GM21619 (cell line): ENCODE data around the gene CPXM1.

Experiments used
- ATAC-seq: cut with Tn5 transposase; IDR thresholded peaks from one replicate; pipeline ENCODE4 v1.9.1; 2021; ENCODE audit not compliant: unreplicated experiment

CPXM1 gene

DNA sequence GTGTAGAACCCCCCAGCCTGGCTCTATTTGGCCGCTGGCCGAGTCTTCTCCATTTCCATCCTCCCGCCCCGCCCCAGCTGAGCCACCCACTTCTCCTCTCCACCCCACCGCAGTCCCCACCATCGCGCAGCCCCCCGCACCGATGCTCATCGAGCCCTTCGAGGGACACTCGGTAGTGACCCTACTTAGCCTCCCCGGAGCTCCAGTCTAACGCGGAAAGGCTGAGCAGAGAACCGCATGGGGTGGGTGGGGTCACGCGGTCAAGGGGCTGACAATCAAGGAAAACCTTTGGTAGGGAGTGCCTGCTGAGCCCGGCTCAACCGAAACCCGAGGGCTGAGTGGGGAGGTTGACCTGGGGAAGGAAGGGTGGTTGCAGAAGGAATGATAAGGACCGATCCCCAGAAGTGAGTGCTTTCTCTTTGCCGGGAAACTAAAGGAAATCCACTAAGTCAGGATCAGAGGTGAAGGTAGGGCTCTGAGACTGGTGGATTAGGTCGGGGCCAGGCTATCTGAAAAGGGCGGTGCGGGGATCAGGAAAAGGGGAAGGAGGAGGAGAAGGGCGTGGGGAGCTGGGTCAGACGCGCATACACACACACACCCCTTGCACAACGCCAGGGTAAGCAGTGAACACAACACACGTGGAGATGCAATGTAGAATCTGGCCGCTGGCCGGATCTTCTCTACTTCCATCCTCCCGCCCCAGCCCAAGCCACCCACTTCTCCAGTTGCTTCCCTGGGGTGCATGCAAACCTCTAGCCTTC, 49.8 kb downstream of the CPXM1 start:
- no peak for ATAC-seq

DNA sequence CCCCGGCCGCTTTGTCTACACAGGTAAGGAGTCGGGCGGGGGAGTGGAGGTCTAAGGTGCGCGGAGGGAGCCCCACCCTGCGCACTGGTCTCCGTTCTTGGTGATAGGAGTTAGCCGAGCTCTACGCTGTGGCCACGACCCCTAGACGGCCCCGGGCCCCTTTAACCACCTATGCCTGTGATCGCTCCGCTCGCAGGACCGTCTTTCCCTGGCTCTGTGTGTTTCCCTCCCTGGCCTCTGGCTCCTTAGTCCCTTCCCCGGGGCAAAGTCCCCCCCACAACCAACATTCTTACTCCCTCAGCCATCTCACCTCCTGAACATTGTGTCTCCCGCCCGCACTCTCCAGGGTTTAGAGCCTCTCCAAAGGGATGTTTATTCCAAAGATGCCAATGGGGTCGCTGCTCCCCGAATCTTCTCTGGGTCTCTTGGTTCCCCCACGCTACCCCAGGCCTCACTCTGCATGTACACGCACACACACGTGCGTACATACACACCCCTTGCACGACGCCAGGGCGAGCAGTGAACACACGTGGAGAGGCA, 50.4 kb downstream of the CPXM1 start:
- ATAC-seq: no peak

- no peak for ATAC-seq
Measured at GRCh38 chr20:2749343-2749950, 51.0 kb downstream of the CPXM1 start.

DNA sequence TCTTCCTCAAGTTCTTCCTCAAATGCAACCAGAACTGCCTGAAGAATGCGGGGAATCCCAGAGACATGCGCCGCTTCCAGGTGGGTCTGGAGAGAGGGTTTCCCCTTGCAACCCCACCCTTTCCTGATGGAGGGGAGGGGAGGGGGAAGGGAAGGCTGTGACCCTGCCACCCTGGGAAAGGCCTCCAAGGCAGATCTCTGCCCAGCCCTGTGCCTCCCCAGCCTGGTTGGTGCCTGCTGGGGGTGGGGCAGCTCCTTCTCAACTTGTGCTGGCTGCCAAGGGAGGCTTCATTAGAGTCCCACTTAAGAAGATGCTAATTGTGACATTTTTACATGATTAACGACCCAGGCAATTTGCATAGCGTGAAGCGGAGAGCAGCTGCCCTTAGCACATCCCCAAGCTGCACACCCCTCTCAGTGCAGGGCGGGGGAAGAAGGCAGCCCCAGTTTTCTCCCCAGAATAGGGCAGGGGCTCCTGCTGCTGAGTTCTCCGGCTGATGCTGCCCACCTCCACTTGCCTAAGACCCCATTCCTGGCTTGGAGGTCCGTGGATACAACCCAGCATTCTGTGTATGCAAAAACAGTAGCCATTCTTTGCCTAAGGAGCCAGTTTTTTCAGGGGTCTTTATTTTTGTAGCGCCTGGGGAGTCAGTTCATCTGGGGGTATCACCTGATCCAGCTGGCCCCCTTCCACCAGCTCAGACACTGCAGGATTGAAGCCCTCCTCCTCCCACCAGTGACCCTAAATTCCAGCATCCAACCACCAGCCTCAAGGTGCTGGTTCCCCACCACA, 51.7 kb downstream of the CPXM1 start:
- no peak for ATAC-seq

DNA sequence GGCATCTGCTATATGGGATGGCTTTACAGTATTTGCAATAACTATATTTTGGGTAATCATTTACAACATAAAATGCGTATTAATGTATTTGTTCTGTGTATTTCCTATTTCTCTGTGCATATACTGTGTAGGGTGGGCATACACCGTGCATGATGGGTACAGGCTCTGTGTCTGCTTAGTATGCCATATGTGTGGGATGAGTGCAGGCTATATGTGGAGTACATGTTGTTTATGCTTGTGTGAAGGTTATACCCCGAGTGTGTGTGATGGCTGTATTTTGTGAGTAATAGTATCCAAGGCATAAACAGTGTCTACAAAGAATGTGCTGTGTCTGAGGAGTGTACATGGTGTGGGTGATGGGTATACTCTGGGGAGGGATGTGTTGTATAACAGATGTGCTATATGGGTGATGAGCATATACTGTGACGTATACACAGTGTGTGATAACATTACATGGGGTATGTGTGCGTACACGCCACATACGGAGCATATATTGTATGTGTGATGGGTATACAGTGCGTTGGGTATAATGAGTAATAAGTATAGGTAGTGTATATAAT, 52.7 kb downstream of the CPXM1 start:
- no peak for ATAC-seq

DNA sequence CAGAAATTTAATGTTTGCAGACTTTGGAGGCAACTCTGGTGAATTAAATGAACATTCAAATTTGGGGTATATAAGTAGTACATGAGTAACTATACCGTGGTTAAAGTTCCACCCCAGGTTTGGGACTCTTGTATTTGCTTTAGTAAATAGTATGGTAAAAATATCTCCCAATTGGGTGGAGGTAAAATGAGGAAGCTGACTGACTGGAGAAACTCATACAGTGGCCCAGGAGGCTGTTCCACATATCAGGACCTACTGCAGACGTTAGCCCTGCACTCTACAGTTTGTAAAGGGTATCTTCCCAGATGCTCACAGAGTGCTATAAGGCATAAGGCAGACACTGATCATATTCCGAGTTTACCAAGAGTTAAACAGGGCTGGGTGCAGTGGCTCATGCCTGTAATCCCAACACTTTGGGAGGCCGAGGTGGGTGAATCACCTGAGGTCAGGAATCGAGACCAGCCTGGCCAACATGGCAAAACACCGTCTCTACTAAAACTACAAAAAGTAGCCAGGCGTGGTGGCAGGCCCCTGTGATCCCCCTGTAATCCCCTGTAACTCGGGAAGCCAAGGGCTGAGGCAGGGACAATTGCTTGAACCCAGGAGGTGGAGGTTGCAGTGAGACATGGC, 53.7 kb downstream of the CPXM1 start:
- no peak for ATAC-seq

GRCh38 chr20:2745936-2746635, 54.3 kb downstream of the CPXM1 start:
- no peak for ATAC-seq

GRCh38 chr20:2745060-2745910, 55.1 kb downstream of the CPXM1 start:
- ATAC-seq: no peak
